Panc1 (cell line): ENCODE results near the gene BCL10. TPM values are rescaled to one million over a fixed set of nuclear protein-coding genes. Genes with fewer than 3 reads are reported as not detected.

ENCODE experiments used
- ATAC-seq: fragments of 200-7000 bp; cut with Tn5 transposase; 2 replicates; pipeline ENCODE4 v1.9.1; 2020; ENCODE audit warnings: mild to moderate bottlenecking, moderate library complexity
- BruUV-seq: library from RNA; stranded (reverse); fragments of 400-500 nt; replicated peaks from 2 replicates; lab custom pipeline; 2021; lab: Mats Ljungman, UMichigan
- CTCF ChIA-PET: fragments of 300-600 bp; sonication (Branson Sonifier 250); formaldehyde crosslinking; loops from one replicate; lab custom pipeline; 2022; ENCODE audit warnings: antibody characterized with exemption; lab: Charles Lee
- POLR2A ChIA-PET: fragments of 300-600 bp; sonication (Branson Sonifier 250); formaldehyde crosslinking; loops from one replicate; lab custom pipeline; 2022; ENCODE audit warnings: antibody characterized with exemption; lab: Charles Lee
- DNase-seq: peaks from one replicate; pipeline ENCODE4 v3.0.0-alpha.2; 2010; ENCODE audit warnings: low read depth, low spot score
- H3K27ac ChIP-seq: 2 replicates; pipeline ENCODE4 v1.5.1; 2011; ENCODE audit warnings: mild to moderate bottlenecking, low read length, inconsistent platforms
- H3K27me3 ChIP-seq: fragments of 200-500 bp; sonication (Bioruptor generic); 2 replicates; pipeline ENCODE4 v1.6.0; 2014; ENCODE audit warnings: low read length, inconsistent platforms; ENCODE audit not compliant: control insufficient read depth, insufficient read depth
- H3K36me3 ChIP-seq: fragments of 200-500 bp; sonication (Bioruptor generic); 2 replicates; pipeline ENCODE4 v1.5.1; 2014; ENCODE audit warnings: inconsistent platforms, mild to moderate bottlenecking, low read length, moderate library complexity; ENCODE audit not compliant: control insufficient read depth, insufficient read depth
- H3K4me1 ChIP-seq: 2 replicates; pipeline ENCODE4 v1.5.1; 2011; ENCODE audit warnings: inconsistent platforms, mild to moderate bottlenecking, low read length, moderate library complexity; ENCODE audit not compliant: control insufficient read depth, insufficient read depth
- H3K4me3 ChIP-seq, 2 experiments: 2 replicates each; pipeline ENCODE4 v1.5.1; 2011 to 2012; ENCODE audit warnings: low read depth in 2 of 2, low read length in 2 of 2, mild to moderate bottlenecking in 2 of 2, inconsistent platforms in 1 of 2, moderate library complexity in 1 of 2
- H3K9me3 ChIP-seq: fragments of 200-500 bp; sonication (Bioruptor generic); 2 replicates; pipeline ENCODE4 v1.5.1; 2014; ENCODE audit warnings: low read depth, mild to moderate bottlenecking, inconsistent platforms, low read length, moderate library complexity; ENCODE audit not compliant: control insufficient read depth, insufficient read depth
- POLR2AphosphoS5 ChIP-seq: IDR thresholded peaks from 2 replicates; pipeline ENCODE4 v1.6.1; 2012; ENCODE audit warnings: mild to moderate bottlenecking, low read depth, low read length, moderate library complexity
- SIN3A ChIP-seq: IDR thresholded peaks from 2 replicates; pipeline ENCODE4 v1.6.1; 2012; ENCODE audit warnings: low read depth, mild to moderate bottlenecking, low read length, moderate library complexity, borderline replicate concordance; ENCODE audit not compliant: insufficient read depth
- TCF7L2 ChIP-seq: IDR thresholded peaks from 2 replicates; pipeline ENCODE4 v1.6.1; 2011; ENCODE audit warnings: mild to moderate bottlenecking, low read depth, low read length, inconsistent platforms
- in situ Hi-C: cut with HindIII; loops from 2 replicates; pipeline ENCODE4 v1.10.0; 2016; ENCODE audit warnings: low sequenced_read_pairs, low pct_unique_long_range_greater_than_20kb
- intact Hi-C: fragments of 100-400 bp; cut with micrococcal nuclease; formaldehyde crosslinking; loops from one replicate; pipeline ENCODE4 v1.10.0; 2022; ENCODE audit not compliant: unreplicated experiment
- total RNA-seq: library from RNA; stranded (reverse); gene quantifications from one replicate; pipeline ENCODE4 v1.2.1, GENCODE V29; 2021; ENCODE audit not compliant: unreplicated experiment
- TF ChIP-seq, protein P1 (sequence below): fragments of 450-650 bp; IDR thresholded peaks from 2 replicates; pipeline ENCODE4 v1.5.1; 2017; ENCODE audit warnings: mild to moderate bottlenecking
- TF ChIP-seq, protein P2 (sequence below), 2 experiments: IDR thresholded peaks; 2 replicates each; pipeline ENCODE4 v1.6.1; 2011 to 2012; ENCODE audit warnings: low read depth in 2 of 2, control low read depth in 1 of 2, low read length in 1 of 2, mild to moderate bottlenecking in 1 of 2, moderate library complexity in 1 of 2; ENCODE audit not compliant: insufficient read depth in 1 of 2

The BCL10 gene
- total RNA-seq, 1 experiment from 2014 or later: 69.9 TPM

DNA sequence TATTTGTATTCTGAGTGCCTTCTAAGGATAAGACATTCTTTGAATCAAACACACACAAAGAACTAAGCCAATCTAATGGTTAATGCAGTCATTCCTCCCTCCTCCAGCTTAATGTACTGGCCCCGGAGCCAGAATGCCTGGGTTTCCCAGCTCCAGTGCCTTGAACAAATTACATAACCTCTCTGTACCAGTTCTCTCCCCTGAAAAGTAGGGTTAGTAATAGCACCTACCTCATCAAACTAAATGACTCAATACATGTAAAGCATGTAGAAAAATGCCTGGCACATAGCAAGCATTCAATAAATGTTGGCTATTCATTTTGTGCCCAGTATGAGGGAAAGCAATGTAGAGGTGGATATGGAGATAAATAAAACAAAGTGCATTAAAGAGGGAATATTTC lies 31.0 kb downstream of the BCL10 start:
- ChIA-PET POLR2A (no interaction called here), CTCF (interaction anchor here (1.3 kb wide), 1 partner anchor 9 kb away, joined by 3 read pairs; no protein-coding TSS in a partner anchor)
- no peak for DNase-seq
- Histone ChIP-seq H3K9me3 (no peaks in the 10 kb centered on the region), H3K4me1 (peaks cover 13% of the 10 kb centered on the region), H3K27ac (no peak overlapping the region), H3K27me3 (no peaks in the 10 kb centered on the region), H3K4me3 (no peak overlapping the region), H3K36me3 (no peaks in the 10 kb centered on the region)
- ATAC-seq: no peak
- intact Hi-C loops: no loop called here
- no TSS peak for BruUV-seq
- no peak for TF ChIP-seq TCF7L2
- TF ChIP-seq, protein P1, sequence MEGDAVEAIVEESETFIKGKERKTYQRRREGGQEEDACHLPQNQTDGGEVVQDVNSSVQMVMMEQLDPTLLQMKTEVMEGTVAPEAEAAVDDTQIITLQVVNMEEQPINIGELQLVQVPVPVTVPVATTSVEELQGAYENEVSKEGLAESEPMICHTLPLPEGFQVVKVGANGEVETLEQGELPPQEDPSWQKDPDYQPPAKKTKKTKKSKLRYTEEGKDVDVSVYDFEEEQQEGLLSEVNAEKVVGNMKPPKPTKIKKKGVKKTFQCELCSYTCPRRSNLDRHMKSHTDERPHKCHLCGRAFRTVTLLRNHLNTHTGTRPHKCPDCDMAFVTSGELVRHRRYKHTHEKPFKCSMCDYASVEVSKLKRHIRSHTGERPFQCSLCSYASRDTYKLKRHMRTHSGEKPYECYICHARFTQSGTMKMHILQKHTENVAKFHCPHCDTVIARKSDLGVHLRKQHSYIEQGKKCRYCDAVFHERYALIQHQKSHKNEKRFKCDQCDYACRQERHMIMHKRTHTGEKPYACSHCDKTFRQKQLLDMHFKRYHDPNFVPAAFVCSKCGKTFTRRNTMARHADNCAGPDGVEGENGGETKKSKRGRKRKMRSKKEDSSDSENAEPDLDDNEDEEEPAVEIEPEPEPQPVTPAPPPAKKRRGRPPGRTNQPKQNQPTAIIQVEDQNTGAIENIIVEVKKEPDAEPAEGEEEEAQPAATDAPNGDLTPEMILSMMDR: no peak
- in situ Hi-C loops: no loop called here

- POLR2A ChIA-PET: no interaction called here
- TF ChIP-seq POLR2AphosphoS5: no peak
- TF ChIP-seq SIN3A: no peak
- TF ChIP-seq, protein P2, sequence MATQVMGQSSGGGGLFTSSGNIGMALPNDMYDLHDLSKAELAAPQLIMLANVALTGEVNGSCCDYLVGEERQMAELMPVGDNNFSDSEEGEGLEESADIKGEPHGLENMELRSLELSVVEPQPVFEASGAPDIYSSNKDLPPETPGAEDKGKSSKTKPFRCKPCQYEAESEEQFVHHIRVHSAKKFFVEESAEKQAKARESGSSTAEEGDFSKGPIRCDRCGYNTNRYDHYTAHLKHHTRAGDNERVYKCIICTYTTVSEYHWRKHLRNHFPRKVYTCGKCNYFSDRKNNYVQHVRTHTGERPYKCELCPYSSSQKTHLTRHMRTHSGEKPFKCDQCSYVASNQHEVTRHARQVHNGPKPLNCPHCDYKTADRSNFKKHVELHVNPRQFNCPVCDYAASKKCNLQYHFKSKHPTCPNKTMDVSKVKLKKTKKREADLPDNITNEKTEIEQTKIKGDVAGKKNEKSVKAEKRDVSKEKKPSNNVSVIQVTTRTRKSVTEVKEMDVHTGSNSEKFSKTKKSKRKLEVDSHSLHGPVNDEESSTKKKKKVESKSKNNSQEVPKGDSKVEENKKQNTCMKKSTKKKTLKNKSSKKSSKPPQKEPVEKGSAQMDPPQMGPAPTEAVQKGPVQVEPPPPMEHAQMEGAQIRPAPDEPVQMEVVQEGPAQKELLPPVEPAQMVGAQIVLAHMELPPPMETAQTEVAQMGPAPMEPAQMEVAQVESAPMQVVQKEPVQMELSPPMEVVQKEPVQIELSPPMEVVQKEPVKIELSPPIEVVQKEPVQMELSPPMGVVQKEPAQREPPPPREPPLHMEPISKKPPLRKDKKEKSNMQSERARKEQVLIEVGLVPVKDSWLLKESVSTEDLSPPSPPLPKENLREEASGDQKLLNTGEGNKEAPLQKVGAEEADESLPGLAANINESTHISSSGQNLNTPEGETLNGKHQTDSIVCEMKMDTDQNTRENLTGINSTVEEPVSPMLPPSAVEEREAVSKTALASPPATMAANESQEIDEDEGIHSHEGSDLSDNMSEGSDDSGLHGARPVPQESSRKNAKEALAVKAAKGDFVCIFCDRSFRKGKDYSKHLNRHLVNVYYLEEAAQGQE (IDR thresholded peaks at IDR 0.05; ENCODE audit: insufficient read depth in 1 of 2, low read depth in 2 of 2, low read length in 1 of 2): no peak
- TF ChIP-seq, protein P1: no peak
- TF ChIP-seq TCF7L2: no peak
Observed at GRCh38 chr1:85244271-85245061, 32.0 kb downstream of the BCL10 start.

More at GRCh38 chr1:85244271-85245061, 32.0 kb downstream of the BCL10 start:
- Histone ChIP-seq H3K4me3 (no peak overlapping the region), H3K9me3 (no peaks in the 10 kb centered on the region), H3K27me3 (no peaks in the 10 kb centered on the region), H3K27ac (peak overlapping the region; percentile 15; the same call in 1 of the 2 replicates), H3K36me3 (no peaks in the 10 kb centered on the region), H3K4me1 (peaks cover 18% of the 10 kb centered on the region)
- no TSS peak for BruUV-seq
- CTCF ChIA-PET: no interaction called here
- in situ Hi-C loops (no loop called here), intact Hi-C loops (no loop called here)
- no peak for DNase-seq
- no peak; the same call in 1 of the 2 replicates for ATAC-seq
